ENCODE results near the gene CCDC187.

CCDC187 gene

GRCh38 chr9:136274786-136275654 lies 28.9 kb downstream of the CCDC187 start:
- no peak overlapping the region for H3K27ac ChIP-seq
- TF ChIP-seq, protein P1, sequence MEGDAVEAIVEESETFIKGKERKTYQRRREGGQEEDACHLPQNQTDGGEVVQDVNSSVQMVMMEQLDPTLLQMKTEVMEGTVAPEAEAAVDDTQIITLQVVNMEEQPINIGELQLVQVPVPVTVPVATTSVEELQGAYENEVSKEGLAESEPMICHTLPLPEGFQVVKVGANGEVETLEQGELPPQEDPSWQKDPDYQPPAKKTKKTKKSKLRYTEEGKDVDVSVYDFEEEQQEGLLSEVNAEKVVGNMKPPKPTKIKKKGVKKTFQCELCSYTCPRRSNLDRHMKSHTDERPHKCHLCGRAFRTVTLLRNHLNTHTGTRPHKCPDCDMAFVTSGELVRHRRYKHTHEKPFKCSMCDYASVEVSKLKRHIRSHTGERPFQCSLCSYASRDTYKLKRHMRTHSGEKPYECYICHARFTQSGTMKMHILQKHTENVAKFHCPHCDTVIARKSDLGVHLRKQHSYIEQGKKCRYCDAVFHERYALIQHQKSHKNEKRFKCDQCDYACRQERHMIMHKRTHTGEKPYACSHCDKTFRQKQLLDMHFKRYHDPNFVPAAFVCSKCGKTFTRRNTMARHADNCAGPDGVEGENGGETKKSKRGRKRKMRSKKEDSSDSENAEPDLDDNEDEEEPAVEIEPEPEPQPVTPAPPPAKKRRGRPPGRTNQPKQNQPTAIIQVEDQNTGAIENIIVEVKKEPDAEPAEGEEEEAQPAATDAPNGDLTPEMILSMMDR (conservative IDR thresholded peaks at IDR 0.05; ENCODE audit: low read depth) = no peak
- CTCF ChIA-PET = interaction anchor here (0.6 to 1.5 kb wide), 7 partner anchors 8 to 416 kb away, joined by 3 to 6 read pairs (median 3); no protein-coding TSS in a partner anchor
- no peak for DNase-seq (ENCODE audit: low spot score)
- POLR2A ChIA-PET (ENCODE audit: low non-redundant PET) = no interaction called here

- no peak overlapping the region for H3K27ac ChIP-seq
- DNase-seq (ENCODE audit: low spot score) = no peak
- ChIA-PET CTCF (interaction anchor here (0.9 to 1.4 kb wide), 3 partner anchors 10 to 306 kb away, joined by 3 to 6 read pairs (median 6); no protein-coding TSS in a partner anchor), POLR2A (ENCODE audit: low non-redundant PET) (no interaction called here)
- TF ChIP-seq, protein P1 (conservative IDR thresholded peaks at IDR 0.05; ENCODE audit: low read depth) = no peak
Measured at GRCh38 chr9:136273921-136274785, 29.7 kb downstream of the CCDC187 start.

DNA sequence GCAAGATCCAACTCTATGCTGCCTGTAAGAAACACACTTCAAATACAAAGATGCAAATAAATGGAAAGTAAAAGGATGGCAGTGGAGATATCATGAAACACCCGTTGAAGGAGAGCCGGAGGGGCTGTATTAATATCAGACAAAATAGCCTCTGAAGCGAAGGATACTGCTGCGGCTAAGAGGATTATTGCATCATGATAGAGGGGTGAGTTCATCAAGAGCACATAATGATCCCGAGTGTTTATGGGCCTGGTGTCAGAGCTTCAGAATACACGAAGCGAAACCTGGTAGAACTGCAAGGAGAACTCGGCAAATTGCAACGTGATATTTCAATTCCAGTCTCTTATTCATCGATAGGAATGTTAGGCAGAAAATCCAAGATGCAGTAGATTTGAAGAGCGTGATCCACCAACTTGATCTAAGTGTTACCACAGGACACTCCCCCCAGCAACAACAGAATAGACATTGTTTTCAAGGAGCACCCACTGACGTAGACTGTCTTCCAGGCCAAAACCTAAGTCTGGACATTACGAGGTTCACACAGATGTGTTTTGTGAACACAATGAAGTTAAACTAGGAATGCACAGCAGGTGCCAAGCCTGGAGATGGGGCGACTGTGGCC lies 30.5 kb downstream of the CCDC187 start:
- CTCF ChIA-PET = no interaction called here
- POLR2A ChIA-PET (ENCODE audit: low non-redundant PET) = no interaction called here
- no peak for DNase-seq (ENCODE audit: low spot score)
- TF ChIP-seq, protein P1 (conservative IDR thresholded peaks at IDR 0.05; ENCODE audit: low read depth) = no peak
- H3K27ac ChIP-seq = no peak overlapping the region

DNA sequence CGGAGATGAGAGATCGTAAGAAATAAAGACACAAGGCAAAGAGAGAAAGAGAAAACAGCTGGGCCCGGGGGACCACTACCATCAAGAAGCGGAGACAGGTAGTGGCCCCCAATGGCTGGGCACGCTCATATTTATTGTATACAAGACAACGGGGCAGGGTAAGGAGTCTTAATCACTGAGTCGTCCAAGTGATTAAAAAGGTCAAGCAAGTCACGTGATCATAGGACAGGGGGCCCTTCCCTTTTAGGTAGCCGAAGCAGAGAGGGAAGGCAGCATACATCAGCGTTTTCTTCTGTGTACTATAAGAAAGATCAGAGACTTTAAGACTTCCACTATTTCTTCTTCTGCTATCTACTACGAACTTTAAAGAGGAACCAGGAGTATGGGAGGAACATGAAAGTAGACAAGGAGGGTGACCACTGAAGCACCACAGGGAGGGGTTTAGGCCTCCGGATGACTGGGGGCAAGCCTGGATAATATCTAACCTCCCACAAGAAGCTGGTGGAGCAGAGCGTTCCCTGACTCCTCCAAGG lies 33.7 kb downstream of the CCDC187 start:
- CTCF ChIA-PET = no interaction called here
- TF ChIP-seq, protein P1 (conservative IDR thresholded peaks at IDR 0.05; ENCODE audit: low read depth) = no peak
- no peak overlapping the region for H3K27ac ChIP-seq
- POLR2A ChIA-PET (ENCODE audit: low non-redundant PET) = no interaction called here
- no peak for DNase-seq (ENCODE audit: low spot score)

- POLR2A ChIA-PET (ENCODE audit: low non-redundant PET) = no interaction called here
- H3K27ac ChIP-seq = no peak overlapping the region
- TF ChIP-seq, protein P1 (conservative IDR thresholded peaks at IDR 0.05; ENCODE audit: low read depth) = no peak
- no peak for DNase-seq (ENCODE audit: low spot score)
- CTCF ChIA-PET = interaction anchor here (1.0 to 2.0 kb wide), 6 partner anchors 14 to 98 kb away, joined by 3 to 13 read pairs (median 4); no protein-coding TSS in a partner anchor
Measured at GRCh38 chr9:136268735-136269134, 35.2 kb downstream of the CCDC187 start.
